GM21717 (cell line): ENCODE measurements around the gene EXOC6B.

ENCODE experiments used
- ATAC-seq: cut with Tn5 transposase; IDR thresholded peaks from one replicate; pipeline ENCODE4 v1.9.1; 2021; ENCODE audit warnings: mild to moderate bottlenecking, moderate library complexity; ENCODE audit not compliant: unreplicated experiment

Gene EXOC6B

DNA sequence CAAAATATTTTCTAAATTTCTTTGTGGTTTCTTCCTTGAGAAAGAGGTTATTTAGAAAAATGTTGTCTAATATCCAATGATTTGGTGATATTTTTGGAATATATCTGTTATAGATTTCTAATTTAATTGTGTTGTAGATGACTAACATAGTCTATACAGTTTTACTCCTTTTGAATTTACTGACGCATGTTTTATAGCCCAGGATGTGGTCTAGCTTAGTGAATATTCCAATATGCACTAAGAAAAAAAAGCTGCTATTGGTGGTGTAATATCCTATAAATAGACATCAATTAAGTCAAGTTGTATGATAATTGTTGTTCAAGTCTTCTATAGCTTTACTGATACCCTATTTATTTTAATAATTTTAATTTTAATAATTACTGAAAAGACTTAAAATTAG, 437.6 kb downstream of the EXOC6B start:
- ATAC-seq = no peak

- no peak for ATAC-seq
These were observed 439.5 kb downstream of the EXOC6B start for GRCh38 chr2:72386288-72386687.

- ATAC-seq = no peak
These were observed 447.0 kb downstream of the EXOC6B start for GRCh38 chr2:72378753-72379348.

- ATAC-seq = no peak
These were observed 458.2 kb downstream of the EXOC6B start for GRCh38 chr2:72367530-72368225.

- no peak for ATAC-seq
These were observed 462.4 kb downstream of the EXOC6B start for GRCh38 chr2:72363406-72363805.

DNA sequence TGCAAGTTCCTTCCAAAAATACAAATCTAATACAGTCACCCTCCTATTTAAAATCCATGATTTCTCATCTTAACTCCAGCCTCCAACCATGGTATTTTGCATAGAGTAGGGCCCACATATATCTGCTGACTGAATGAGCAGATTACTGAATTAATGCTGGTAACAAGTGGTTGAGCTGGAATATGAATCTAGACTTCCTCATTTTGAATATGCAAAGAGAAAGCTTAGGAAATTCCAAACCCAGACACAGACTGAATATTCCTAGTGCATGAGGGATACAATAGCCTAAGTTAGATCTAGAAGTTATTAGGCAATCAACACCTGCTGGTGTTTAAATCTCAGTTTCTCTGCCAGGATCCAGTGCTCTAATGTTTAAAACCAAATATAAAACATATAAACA, 463.1 kb downstream of the EXOC6B start:
- no peak for ATAC-seq

DNA sequence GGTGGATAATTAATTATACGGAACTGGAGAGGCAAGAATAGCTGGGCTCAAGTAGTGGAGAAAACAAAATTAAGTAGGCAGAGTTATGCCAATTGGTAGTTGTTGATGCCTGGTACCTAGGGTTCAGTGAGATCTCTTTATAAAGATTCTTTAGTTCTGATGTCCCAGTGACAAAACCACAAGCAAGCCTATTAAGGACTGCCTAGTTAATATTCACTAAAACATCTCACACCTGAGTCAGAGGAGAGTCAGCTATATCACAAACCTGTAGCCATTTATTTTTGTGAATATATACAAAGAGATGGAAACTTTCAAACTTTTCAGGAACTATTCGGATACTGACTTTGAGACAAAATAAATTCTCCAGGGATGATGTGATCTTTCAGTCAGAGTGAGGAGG, 464.3 kb downstream of the EXOC6B start:
- ATAC-seq = no peak

DNA sequence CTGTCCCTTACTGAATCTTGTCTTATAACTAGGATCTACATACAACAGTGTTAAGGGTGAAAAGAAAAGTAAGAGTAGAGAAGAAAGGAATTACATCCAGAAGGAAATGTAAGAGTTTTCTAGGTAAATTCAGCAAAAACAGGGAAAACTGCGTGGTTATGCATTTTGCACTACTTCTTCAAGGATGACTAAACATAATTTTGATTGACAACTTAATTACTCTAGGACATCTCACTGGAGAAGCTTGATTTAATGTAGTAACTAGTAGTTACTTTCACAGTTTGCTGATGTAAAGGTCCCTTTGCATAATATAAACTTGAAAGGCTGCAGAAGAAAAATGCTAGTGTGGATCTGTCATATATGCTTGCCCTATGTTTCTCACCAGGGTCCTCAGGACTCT, 464.8 kb downstream of the EXOC6B start:
- ATAC-seq = no peak

DNA sequence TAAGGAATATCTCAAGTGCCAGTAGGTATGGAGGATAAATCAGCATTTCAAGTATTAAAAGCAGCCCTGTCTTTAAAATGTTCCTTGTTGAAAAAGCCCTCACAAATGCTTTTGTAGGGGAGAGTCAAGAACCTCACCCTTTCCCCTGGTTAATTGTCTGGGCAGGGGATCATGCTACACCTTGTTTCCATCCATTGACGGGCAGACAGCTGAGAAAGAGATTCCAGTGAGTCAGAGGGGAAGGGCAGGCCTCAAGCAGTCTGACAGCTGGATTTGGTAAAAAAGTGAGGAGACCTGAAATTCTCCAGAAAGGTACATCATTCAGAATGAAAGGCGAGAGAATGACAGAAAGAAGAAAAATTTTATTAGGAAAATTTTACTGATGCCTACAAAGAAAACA, 475.0 kb downstream of the EXOC6B start:
- no peak for ATAC-seq

DNA sequence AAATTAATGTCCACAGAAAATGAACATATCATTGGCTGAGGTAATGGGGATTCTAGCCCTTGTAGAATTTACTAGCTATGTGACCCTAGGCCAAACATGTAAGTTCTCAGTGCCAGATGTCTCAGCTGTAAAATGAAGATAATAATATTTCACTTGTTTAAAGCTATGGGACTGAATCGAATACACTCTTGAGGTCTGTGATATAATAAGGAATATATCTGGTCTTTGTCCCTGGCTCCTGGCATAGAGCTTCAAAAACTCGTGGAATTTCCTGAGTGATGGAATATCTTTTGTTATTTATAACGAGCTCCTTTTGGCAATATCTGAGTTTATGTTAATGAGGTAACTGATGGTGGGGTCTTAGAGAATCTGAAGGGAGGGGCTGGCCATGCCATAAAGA, 476.8 kb downstream of the EXOC6B start:
- no peak for ATAC-seq

DNA sequence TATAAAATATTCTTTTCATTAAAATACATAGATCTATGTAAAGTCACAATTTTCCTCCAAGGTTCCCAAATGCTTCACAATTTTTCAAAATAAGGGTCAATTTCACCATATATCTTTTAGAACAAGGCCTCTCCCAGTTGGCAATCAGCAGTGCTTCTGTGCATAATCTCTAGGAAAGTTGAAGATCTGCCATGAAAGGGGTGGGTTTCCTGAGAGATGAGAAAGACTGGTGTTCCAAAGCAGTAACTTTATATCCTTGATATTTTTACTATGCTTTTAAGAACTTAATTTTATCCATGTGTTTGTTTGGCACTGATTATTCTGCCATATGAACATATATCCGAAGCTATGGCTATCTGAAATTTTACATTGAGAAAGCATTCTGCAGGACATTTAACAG, 478.8 kb downstream of the EXOC6B start:
- ATAC-seq = no peak

GRCh38 chr2:72341639-72342038, 484.2 kb downstream of the EXOC6B start:
- no peak for ATAC-seq

DNA sequence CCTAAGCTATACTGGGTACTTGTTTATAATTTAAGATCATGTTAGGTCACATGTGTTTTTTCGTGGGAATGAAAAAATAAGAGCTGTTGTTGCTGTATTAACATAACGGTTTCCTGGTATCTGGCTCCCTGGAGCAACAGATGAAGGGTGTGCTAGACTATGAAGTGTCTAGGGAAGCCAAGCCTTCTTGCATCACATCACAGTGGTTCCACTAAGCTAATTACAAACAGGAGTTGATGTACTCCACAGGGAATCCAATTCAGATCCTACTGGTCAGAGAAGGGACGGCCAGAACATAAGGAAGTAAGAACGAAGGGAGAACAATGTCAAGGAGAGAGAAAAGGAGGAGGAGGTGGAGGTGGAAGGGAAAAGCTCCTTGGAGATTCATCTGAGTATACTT, 485.2 kb downstream of the EXOC6B start:
- no peak for ATAC-seq

GRCh38 chr2:72338076-72338475, 487.8 kb downstream of the EXOC6B start:
- ATAC-seq = no peak

- no peak for ATAC-seq
These were observed 493.1 kb downstream of the EXOC6B start for GRCh38 chr2:72332720-72333119.

DNA sequence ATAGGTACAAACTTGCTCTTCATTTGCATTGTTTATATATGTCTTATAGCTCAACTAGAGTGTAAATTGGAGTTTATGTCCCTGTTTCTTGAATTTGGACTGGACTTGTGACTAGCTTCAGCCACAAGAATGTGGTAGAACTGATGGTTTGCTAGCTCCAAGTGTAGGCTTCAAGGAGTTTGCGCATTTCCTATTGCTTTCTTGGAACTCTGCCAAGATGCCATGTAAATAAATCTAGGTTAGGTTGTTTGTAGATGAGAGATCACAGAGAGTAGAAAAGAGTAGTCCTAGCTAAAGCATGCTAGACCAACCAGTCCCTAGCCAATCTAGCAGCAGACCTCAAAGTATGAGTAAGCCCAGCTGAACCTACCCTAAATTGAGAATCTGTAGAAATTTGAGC, 495.2 kb downstream of the EXOC6B start:
- ATAC-seq = no peak

DNA sequence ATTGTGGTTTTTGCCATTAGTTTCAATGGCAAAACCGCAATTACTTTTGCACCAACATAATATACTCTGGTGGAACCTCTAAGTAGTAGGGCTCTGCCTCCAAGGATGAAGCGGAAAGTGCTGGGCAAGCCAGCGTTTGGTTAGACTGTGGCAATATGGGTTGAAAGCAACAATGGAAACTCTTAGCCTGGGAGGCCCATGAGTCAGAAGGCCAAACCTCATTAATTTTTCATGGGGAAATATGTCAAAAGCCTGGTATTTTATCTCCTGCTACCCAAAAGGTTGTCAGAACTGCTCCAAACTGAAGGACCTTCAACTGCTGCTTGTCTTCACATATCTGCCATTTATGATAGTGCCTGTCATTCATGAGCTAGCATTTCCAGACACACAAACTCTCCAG, 499.1 kb downstream of the EXOC6B start:
- ATAC-seq = no peak

DNA sequence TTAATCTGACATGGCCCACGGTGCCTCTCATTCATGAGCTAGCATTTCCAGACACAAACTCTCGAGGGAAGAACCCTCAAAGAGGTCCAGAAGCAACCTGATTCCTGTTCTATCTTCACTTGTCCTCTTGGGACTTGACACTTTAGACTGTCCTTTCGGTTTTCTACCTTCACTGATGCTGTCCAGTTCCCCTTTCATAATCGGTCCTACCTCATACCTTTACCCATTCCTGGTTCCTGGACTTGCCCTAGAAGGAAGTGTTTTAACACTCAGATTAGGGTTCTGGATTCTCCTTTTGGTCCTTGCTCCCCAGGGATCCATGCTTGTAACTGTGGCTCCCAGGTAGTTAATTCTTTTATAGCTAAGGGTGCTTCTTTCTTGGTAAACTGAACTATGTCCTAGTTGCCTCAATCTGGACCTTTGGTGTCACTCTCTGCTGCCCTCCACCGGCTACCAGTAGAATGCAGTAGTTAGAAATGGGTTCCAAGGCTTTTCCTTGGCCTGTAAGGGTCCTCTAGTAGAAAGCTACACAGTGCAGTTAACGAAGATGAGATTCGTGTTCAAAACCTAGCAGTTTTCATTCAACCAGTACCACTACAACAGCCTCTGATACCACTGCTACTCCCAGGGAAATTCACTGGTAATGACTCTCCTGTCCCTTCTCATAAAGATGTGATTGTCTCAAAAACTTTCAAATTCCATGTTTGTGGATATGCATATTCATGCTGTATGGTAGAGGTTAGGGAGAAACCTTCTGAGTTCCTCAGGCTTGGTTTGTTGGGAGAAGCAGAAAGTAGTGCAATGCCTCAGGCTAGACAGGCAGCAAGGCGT, 500.0 kb downstream of the EXOC6B start:
- no peak for ATAC-seq

- ATAC-seq = no peak
These were observed 509.1 kb downstream of the EXOC6B start for GRCh38 chr2:72316774-72317173.

DNA sequence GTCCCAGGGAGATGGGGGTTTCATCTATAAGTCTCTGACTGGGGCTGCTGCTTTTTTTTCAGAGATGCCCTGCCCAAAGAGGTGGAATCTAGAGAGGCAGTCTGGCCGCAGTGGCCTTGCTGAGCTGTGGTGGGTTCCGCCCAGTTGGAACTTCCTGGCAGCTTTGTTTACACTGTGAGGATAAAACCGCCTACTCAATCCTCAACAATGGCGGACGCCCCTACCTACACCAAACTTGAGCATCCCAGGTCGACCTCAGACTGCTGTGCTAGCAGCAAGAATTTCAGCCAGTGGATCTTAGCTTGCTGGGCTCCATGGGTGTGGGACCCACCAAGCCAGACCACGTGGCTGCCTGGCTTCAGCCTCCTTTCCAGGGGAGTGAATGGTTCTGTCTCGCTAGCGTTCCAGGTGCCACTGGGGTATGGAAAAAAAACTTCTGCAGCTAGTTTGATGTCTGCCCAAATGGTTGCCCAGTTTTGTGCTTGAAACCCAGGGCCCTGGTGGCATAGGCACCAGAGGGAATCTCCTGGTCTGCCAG, 525.6 kb downstream of the EXOC6B start:
- no peak for ATAC-seq

DNA sequence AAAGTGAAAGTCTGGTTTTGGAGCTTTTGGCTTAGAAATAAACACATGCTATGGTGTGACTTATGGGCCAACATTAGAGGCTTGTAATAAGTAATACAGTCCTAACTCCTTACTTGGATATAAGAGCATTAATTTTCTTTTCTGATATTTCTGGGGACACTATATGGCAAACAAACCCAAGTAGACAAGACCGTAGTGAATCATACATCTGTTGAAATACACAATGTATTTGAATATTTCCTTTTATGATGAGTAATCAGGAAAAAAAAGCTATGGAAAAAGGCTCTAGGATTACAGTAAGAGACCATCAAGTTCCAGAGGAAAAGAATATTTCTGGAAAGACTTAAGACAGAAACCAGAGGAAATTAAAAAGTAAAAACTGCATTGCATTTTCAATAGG, 532.2 kb downstream of the EXOC6B start:
- ATAC-seq = no peak

- ATAC-seq = no peak
These were observed 533.4 kb downstream of the EXOC6B start for GRCh38 chr2:72292433-72292832.
